SH-SY5Y (cell line): Measurements from ENCODE around the gene ARL6IP5.

Experiments
- GATA2 ChIP-seq: IDR thresholded peaks from 2 replicates; pipeline ENCODE4 v1.6.1; 2011; ENCODE audit warnings: mild to moderate bottlenecking, low read depth, low read length
- GATA3 ChIP-seq: IDR thresholded peaks from 2 replicates; pipeline ENCODE4 v1.6.1; 2011; ENCODE audit warnings: low read depth, mild to moderate bottlenecking, low read length, moderate library complexity

- TF ChIP-seq GATA3: no peak
- TF ChIP-seq GATA2: no peak
Observed at GRCh38 chr3:69059688-69060087, 25.0 kb upstream of the ARL6IP5 start.
